ENCODE data around the gene TMEM117. TPM values are rescaled to one million over a fixed set of nuclear protein-coding genes. Genes with fewer than 3 reads are reported as not detected.

TMEM117 gene
- total RNA-seq, 1 donor from 2014 or later: 11.6 TPM

GRCh38 chr12:44224399-44225148 lies 388.7 kb downstream of the TMEM117 start:
- Mint-ChIP-seq H3K27me3 (no peaks in the 10 kb centered on the region), H3K9me3 (ENCODE audit: low read depth) (no peaks in the 10 kb centered on the region)

GRCh38 chr12:44225149-44225510 lies 389.2 kb downstream of the TMEM117 start:
- no peak overlapping the region for H3K27ac Mint-ChIP-seq
- no peaks in the 10 kb centered on the region for H3K9me3 Mint-ChIP-seq (ENCODE audit: low read depth)
- DNase-seq (ENCODE audit: low spot score, unreplicated experiment): no peak
- no peak overlapping the region for H3K4me3 Mint-ChIP-seq (ENCODE audit: low read depth)
- no peaks in the 10 kb centered on the region for H3K27me3 Mint-ChIP-seq
- no peaks in the 10 kb centered on the region for H3K36me3 Mint-ChIP-seq (ENCODE audit: insufficient read depth)
- TF ChIP-seq CTCF (IDR thresholded peaks at IDR 0.05; ENCODE audit: unreplicated experiment): no peak
- no peaks in the 10 kb centered on the region for H3K4me1 Mint-ChIP-seq (ENCODE audit: low read depth)

More at GRCh38 chr12:44224399-44225148, 388.7 kb downstream of the TMEM117 start:
- no peaks in the 10 kb centered on the region for H3K36me3 Mint-ChIP-seq (ENCODE audit: insufficient read depth)
- no peak overlapping the region for H3K27ac Mint-ChIP-seq
- no peak for TF ChIP-seq CTCF (IDR thresholded peaks at IDR 0.05; ENCODE audit: unreplicated experiment)
- DNase-seq (ENCODE audit: low spot score, unreplicated experiment): no peak
- no peak overlapping the region for H3K4me3 Mint-ChIP-seq (ENCODE audit: low read depth)
- no peaks in the 10 kb centered on the region for H3K4me1 Mint-ChIP-seq (ENCODE audit: low read depth)

- H3K36me3 Mint-ChIP-seq (ENCODE audit: insufficient read depth): no peaks in the 10 kb centered on the region
- H3K27ac Mint-ChIP-seq: no peak overlapping the region
- no peaks in the 10 kb centered on the region for H3K4me1 Mint-ChIP-seq (ENCODE audit: low read depth)
- TF ChIP-seq CTCF (IDR thresholded peaks at IDR 0.05; ENCODE audit: unreplicated experiment): no peak
- no peak overlapping the region for H3K4me3 Mint-ChIP-seq (ENCODE audit: low read depth)
- no peaks in the 10 kb centered on the region for H3K9me3 Mint-ChIP-seq (ENCODE audit: low read depth)
- no peak for DNase-seq (ENCODE audit: low spot score, unreplicated experiment)
- no peaks in the 10 kb centered on the region for H3K27me3 Mint-ChIP-seq
Observed at GRCh38 chr12:44227616-44228015, 391.7 kb downstream of the TMEM117 start.

GRCh38 chr12:44229846-44230245 lies 394.0 kb downstream of the TMEM117 start:
- Mint-ChIP-seq H3K27me3 (no peaks in the 10 kb centered on the region), H3K9me3 (ENCODE audit: low read depth) (no peaks in the 10 kb centered on the region), H3K27ac (no peak overlapping the region), H3K4me1 (ENCODE audit: low read depth) (no peaks in the 10 kb centered on the region), H3K4me3 (ENCODE audit: low read depth) (no peak overlapping the region), H3K36me3 (ENCODE audit: insufficient read depth) (no peaks in the 10 kb centered on the region)
- no peak for DNase-seq (ENCODE audit: low spot score, unreplicated experiment)
- no peak for TF ChIP-seq CTCF (IDR thresholded peaks at IDR 0.05; ENCODE audit: unreplicated experiment)

- H3K4me1 Mint-ChIP-seq (ENCODE audit: low read depth): no peaks in the 10 kb centered on the region
- H3K9me3 Mint-ChIP-seq (ENCODE audit: low read depth): no peaks in the 10 kb centered on the region
- H3K4me3 Mint-ChIP-seq (ENCODE audit: low read depth): no peak overlapping the region
- no peaks in the 10 kb centered on the region for H3K27me3 Mint-ChIP-seq
- no peaks in the 10 kb centered on the region for H3K36me3 Mint-ChIP-seq (ENCODE audit: insufficient read depth)
- no peak for TF ChIP-seq CTCF (IDR thresholded peaks at IDR 0.05; ENCODE audit: unreplicated experiment)
- no peak for DNase-seq (ENCODE audit: low spot score, unreplicated experiment)
- H3K27ac Mint-ChIP-seq: no peak overlapping the region
Observed at GRCh38 chr12:44235674-44236073, 399.8 kb downstream of the TMEM117 start.

Data from progenitor cell of endocrine pancreas (in vitro differentiated cells).